RWPE2 (cell line): Measurements from ENCODE around the gene MYOF.
A peak's percentile ranks its signal among the peaks of the same experiment; 100 is the strongest.

ENCODE experiments used
- ATAC-seq: fragments of 200-7000 bp; cut with Tn5 transposase; 3 replicates; pipeline ENCODE4 v1.9.1; 2021; ENCODE audit warnings: low read depth
- DNase-seq: peaks from one replicate; pipeline ENCODE4 v3.0.0-alpha.2; 2020; ENCODE audit warnings: low spot score
- H3K27ac ChIP-seq: fragments of 450-650 bp; 2 replicates; pipeline ENCODE4 v1.5.1; 2017; ENCODE audit warnings: mild to moderate bottlenecking; ENCODE audit not compliant: poor library complexity, severe bottlenecking
- H3K27me3 ChIP-seq: fragments of 250-450 bp; sonication (Bioruptor Pico); 2 replicates; pipeline ENCODE4 v1.5.1; 2021; ENCODE audit warnings: mild to moderate bottlenecking, moderate library complexity; ENCODE audit not compliant: insufficient read depth, poor library complexity, severe bottlenecking
- H3K36me3 ChIP-seq: fragments of 250-450 bp; sonication (Bioruptor Pico); 2 replicates; pipeline ENCODE4 v1.5.1; 2020; ENCODE audit warnings: low read depth, mild to moderate bottlenecking, moderate library complexity
- H3K4me1 ChIP-seq: fragments of 250-450 bp; sonication (Bioruptor Pico); 2 replicates; pipeline ENCODE4 v1.5.1; 2021; ENCODE audit warnings: mild to moderate bottlenecking, moderate library complexity; ENCODE audit not compliant: insufficient read depth, poor library complexity, severe bottlenecking
- H3K4me3 ChIP-seq: fragments of 250-450 bp; sonication (Bioruptor Pico); 2 replicates; pipeline ENCODE4 v1.5.1; 2021; ENCODE audit warnings: mild to moderate bottlenecking, moderate library complexity; ENCODE audit not compliant: severe bottlenecking
- H3K9me3 ChIP-seq: fragments of 250-450 bp; sonication (Bioruptor Pico); 2 replicates; pipeline ENCODE4 v1.5.1; 2021; ENCODE audit warnings: mild to moderate bottlenecking, moderate library complexity; ENCODE audit not compliant: severe bottlenecking
- TF ChIP-seq, protein P1 (sequence below): fragments of 450-650 bp; IDR thresholded peaks from one replicate; pipeline ENCODE4 v1.5.1; 2017; ENCODE audit warnings: mild to moderate bottlenecking, moderate library complexity; ENCODE audit not compliant: poor library complexity, severe bottlenecking

MYOF gene

DNA sequence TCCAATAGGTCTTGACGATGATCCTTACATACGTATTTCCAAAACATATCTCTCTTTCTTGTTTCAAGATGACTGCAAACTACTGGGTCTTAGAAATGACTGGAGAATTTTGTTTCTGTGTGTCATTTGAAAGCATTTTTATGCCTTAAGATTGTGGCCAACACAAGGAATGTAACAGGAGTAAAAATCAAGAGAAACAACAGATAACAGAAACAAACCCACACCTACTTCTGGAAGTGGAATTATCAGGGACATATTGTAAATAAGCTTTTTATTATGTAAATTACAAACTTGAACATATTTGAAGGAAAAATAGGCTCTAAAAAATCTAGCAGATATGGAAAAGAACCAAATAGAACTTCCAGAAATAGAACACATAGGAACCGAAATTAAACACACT, 212.9 kb downstream of the MYOF start:
- no peaks in the 10 kb centered on the region for H3K4me1 ChIP-seq
- no peak for DNase-seq
- no peaks in the 10 kb centered on the region for H3K27me3 ChIP-seq
- no peaks in the 10 kb centered on the region for H3K9me3 ChIP-seq
- H3K36me3 ChIP-seq: no peaks in the 10 kb centered on the region
- H3K4me3 ChIP-seq: no peak overlapping the region
- H3K27ac ChIP-seq: no peak overlapping the region
- TF ChIP-seq, protein P1, sequence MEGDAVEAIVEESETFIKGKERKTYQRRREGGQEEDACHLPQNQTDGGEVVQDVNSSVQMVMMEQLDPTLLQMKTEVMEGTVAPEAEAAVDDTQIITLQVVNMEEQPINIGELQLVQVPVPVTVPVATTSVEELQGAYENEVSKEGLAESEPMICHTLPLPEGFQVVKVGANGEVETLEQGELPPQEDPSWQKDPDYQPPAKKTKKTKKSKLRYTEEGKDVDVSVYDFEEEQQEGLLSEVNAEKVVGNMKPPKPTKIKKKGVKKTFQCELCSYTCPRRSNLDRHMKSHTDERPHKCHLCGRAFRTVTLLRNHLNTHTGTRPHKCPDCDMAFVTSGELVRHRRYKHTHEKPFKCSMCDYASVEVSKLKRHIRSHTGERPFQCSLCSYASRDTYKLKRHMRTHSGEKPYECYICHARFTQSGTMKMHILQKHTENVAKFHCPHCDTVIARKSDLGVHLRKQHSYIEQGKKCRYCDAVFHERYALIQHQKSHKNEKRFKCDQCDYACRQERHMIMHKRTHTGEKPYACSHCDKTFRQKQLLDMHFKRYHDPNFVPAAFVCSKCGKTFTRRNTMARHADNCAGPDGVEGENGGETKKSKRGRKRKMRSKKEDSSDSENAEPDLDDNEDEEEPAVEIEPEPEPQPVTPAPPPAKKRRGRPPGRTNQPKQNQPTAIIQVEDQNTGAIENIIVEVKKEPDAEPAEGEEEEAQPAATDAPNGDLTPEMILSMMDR: no peak
- no peak for ATAC-seq

DNA sequence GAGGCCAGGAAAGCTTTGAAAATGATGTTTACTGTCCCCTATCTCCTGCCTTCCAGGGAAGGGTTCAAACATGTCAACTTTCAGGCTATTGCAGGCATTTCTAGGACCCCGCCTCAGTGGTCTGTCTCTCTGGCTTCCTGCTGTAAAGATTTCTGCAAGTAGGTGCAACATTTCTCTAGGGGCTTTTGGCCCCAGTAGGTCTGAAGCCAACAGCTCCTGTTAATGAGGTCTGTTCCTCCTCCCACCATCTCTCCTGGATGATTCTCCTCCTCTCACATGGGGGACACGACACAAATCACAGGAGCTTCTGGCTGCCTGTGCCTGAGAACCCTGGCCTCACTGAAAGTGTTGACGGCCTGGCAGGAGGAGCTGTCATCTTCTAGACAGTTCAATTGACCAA, 214.1 kb downstream of the MYOF start:
- Histone ChIP-seq H3K4me1 (no peaks in the 10 kb centered on the region), H3K9me3 (no peaks in the 10 kb centered on the region), H3K27ac (no peak overlapping the region), H3K36me3 (no peaks in the 10 kb centered on the region), H3K4me3 (no peak overlapping the region), H3K27me3 (no peaks in the 10 kb centered on the region)
- ATAC-seq: no peak
- no peak for DNase-seq
- TF ChIP-seq, protein P1: no peak

DNA sequence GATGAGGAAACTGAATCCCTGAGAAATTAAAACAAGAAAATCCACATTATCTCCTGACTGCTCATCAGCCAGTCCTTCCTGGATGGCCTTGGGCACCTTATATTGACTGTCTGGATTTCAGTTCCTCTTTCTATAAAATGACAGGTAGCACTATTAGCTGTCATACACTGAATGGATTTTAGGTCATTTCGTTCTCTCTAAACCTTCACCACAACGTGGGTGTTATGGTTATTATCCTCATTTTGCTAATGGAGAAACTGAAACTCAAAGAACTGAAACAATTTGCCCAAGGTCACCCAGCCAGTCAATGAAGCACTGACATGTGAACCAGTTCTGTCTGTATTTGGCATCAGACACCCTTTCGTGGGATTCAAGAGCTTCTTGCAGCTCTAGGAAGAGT, 214.6 kb downstream of the MYOF start:
- DNase-seq (no peak), ATAC-seq (no peak)
- TF ChIP-seq, protein P1: no peak
- H3K4me1 ChIP-seq: no peaks in the 10 kb centered on the region
- no peak overlapping the region for H3K27ac ChIP-seq
- H3K9me3 ChIP-seq: no peaks in the 10 kb centered on the region
- H3K27me3 ChIP-seq: no peaks in the 10 kb centered on the region
- no peaks in the 10 kb centered on the region for H3K36me3 ChIP-seq
- no peak overlapping the region for H3K4me3 ChIP-seq

DNA sequence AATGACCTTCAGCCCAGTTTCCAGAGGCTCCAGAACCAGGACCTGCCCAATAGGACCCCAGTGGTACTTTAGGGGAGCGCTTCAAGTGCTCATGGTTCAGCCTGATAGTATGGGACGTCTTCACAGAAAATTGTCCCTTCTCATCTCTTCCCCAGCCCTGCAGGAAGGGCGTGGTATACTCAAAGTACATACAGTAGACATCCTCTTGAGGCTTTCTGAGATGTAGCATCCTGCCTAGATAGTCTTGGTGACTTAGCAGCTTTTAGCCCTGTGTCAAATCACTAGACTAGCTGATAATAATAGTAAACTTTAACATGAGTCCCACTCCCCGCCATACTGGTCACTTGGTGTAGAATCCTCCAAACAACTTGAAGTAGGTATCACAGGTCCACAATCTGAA, 215.3 kb downstream of the MYOF start:
- ATAC-seq: no peak
- TF ChIP-seq, protein P1: no peak
- DNase-seq: no peak

DNA sequence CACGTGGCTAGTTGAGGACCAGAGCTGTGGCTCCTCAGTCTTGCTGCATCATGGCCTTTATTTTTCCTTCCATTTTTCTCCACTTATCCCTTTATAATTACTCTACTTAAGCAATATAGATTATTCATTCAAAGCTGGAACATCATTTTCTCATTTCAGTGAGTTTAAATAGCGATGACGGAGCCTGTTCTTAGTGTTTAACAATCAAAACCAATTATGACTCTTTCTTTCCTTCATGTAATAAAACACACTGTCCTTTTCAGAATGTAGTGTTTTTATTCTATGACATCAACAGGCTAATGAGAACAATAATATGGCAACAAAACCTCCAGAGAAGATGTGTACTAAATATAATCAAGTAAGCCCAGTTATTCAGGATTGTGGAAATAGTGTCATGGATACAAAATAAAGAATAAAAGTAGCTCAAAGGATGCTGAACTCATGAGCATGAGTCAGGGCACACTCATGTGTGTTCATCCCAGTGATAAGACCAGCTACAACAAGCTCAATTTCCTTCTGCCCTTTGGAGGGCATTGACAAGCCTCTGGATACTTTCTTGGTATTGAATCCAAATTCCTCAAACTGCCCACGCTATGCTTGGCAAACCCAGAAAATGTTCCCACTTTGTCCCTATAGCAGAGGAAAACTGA, 220.0 kb downstream of the MYOF start:
- H3K27me3 ChIP-seq: no peaks in the 10 kb centered on the region
- no peak overlapping the region for H3K27ac ChIP-seq
- no peak overlapping the region for H3K4me3 ChIP-seq
- H3K4me1 ChIP-seq: no peaks in the 10 kb centered on the region
- ATAC-seq: peak; percentile 64
- TF ChIP-seq, protein P1: no peak
- no peaks in the 10 kb centered on the region for H3K36me3 ChIP-seq
- H3K9me3 ChIP-seq: no peaks in the 10 kb centered on the region
- no peak for DNase-seq

More for the DNA sequence above, 215.3 kb downstream of the MYOF start:
- Histone ChIP-seq H3K9me3 (no peaks in the 10 kb centered on the region), H3K4me3 (no peak overlapping the region), H3K27ac (no peak overlapping the region), H3K27me3 (no peaks in the 10 kb centered on the region), H3K36me3 (no peaks in the 10 kb centered on the region), H3K4me1 (no peaks in the 10 kb centered on the region)
